HepG2 (cell line): ENCODE data around the gene MIDN. TPM values are rescaled to one million over a fixed set of nuclear protein-coding genes. Genes with fewer than 3 reads are reported as not detected.
A peak's percentile ranks its signal among the peaks of the same experiment; 100 is the strongest.

Experiments
- DNMT3B ChIP-seq: conservative IDR thresholded peaks from 2 replicates; pipeline ENCODE4 v1.6.1; 2016; ENCODE audit warnings: missing biosample characterization, control low read depth
- ELF1 ChIP-seq: sonication (generic); formaldehyde crosslinking; IDR thresholded peaks from 2 replicates; pipeline ENCODE4 v1.4.0; 2020; ENCODE audit warnings: missing genetic modification reagents
- HNF4G ChIP-seq, 2 experiments: sonication (generic) in 1 of 2; formaldehyde crosslinking in 1 of 2; IDR thresholded peaks; 2 replicates each; pipeline versions ENCODE4 v1.4.0 to v1.6.1; 2011 to 2020; ENCODE audit warnings: borderline replicate concordance in 2 of 2, low read depth in 2 of 2, mild to moderate bottlenecking in 2 of 2, low read length in 1 of 2, missing genetic modification reagents in 1 of 2, moderate library complexity in 1 of 2
- IRF2 ChIP-seq: IDR thresholded peaks from 2 replicates; pipeline ENCODE4 v1.6.1; 2018; ENCODE audit warnings: missing genetic modification reagents, missing compliant biosample characterization
- KAT8 ChIP-seq: IDR thresholded peaks from 2 replicates; pipeline ENCODE4 v1.6.1; 2016; ENCODE audit warnings: missing genetic modification reagents, missing compliant biosample characterization
- KDM6A ChIP-seq: IDR thresholded peaks from 2 replicates; pipeline ENCODE4 v1.6.1; 2016; ENCODE audit warnings: low read depth
- KLF11 ChIP-seq: IDR thresholded peaks from 2 replicates; pipeline ENCODE4 v1.6.1; 2016; ENCODE audit warnings: missing compliant biosample characterization
- NR2C2 ChIP-seq: sonication (generic); formaldehyde crosslinking; IDR thresholded peaks from 2 replicates; pipeline ENCODE4 v1.4.0; 2020; ENCODE audit warnings: missing genetic modification reagents, mild to moderate bottlenecking, moderate library complexity, borderline replicate concordance
- PHF5A ChIP-seq: IDR thresholded peaks from one replicate; pipeline ENCODE4 v1.6.1; 2018; ENCODE audit warnings: low read depth, missing genetic modification reagents; ENCODE audit not compliant: unreplicated experiment
- POLR2A ChIP-seq, 2 experiments: IDR thresholded peaks; 2 replicates each; pipeline ENCODE4 v1.6.1; 2011; ENCODE audit warnings: low read depth in 2 of 2, low read length in 2 of 2, mild to moderate bottlenecking in 1 of 2, moderate library complexity in 1 of 2; ENCODE audit not compliant: insufficient read depth in 1 of 2
- RFX1 ChIP-seq: fragments of 450-650 bp; IDR thresholded peaks from 2 replicates; pipeline ENCODE4 v1.6.1; 2017
- TAF15 ChIP-seq: fragments of 200-400 bp; formaldehyde crosslinking; IDR thresholded peaks from one replicate; pipeline ENCODE4 v1.6.1; 2018; ENCODE audit warnings: mild to moderate bottlenecking, low read depth, low read length; ENCODE audit not compliant: poor library complexity, severe bottlenecking
- TOPORS ChIP-seq: sonication (generic); formaldehyde crosslinking; IDR thresholded peaks from 2 replicates; pipeline ENCODE4 v1.8.0; 2023; ENCODE audit warnings: mild to moderate bottlenecking, missing genetic modification reagents
- ZBTB3 ChIP-seq: sonication (generic); formaldehyde crosslinking; IDR thresholded peaks from 2 replicates; pipeline ENCODE4 v1.4.0; 2020; ENCODE audit warnings: low read depth, mild to moderate bottlenecking, moderate library complexity, missing genetic modification reagents, borderline replicate concordance
- ZNF256 ChIP-seq: sonication (generic); formaldehyde crosslinking; conservative IDR thresholded peaks from 2 replicates; pipeline ENCODE4 v1.4.0; 2020; ENCODE audit warnings: missing genetic modification reagents
- ZNF761 ChIP-seq: sonication (generic); formaldehyde crosslinking; conservative IDR thresholded peaks from 2 replicates; pipeline ENCODE4 v1.4.0; 2020; ENCODE audit warnings: mild to moderate bottlenecking, missing genetic modification reagents
- ZNF768 ChIP-seq: sonication (generic); formaldehyde crosslinking; IDR thresholded peaks from 2 replicates; pipeline ENCODE4 v1.4.0; 2020; ENCODE audit warnings: missing genetic modification reagents
- ZNF777 ChIP-seq: sonication (generic); formaldehyde crosslinking; IDR thresholded peaks from 2 replicates; pipeline ENCODE4 v1.4.0; 2020; ENCODE audit warnings: missing genetic modification reagents
- ZNF883 ChIP-seq: sonication (generic); formaldehyde crosslinking; IDR thresholded peaks from 2 replicates; pipeline ENCODE4 v1.5.1; 2020; ENCODE audit warnings: mild to moderate bottlenecking, missing genetic modification reagents; ENCODE audit errors: not compliant biosample characterization
- polyA plus RNA-seq, 8 experiments: library from polyadenylated mRNA; depleted of rRNA in 3 of 8; stranded (reverse) in 7 of 8; unstranded in 1 of 8; fragments of >200 nt; fragmentation: Illumina TruSeq in 4 of 8; extraction: Trizol in 4 of 8; gene quantifications; 2 replicates each; pipeline versions ENCODE4 v1.2.1 to v1.2.3, GENCODE V29; 2011 to 2016; ENCODE audit warnings: low read depth in 4 of 8, missing spikeins in 1 of 8, mixed read lengths in 1 of 8; ENCODE audit not compliant: insufficient read depth in 1 of 8
- total RNA-seq, 5 experiments: library from RNA; depleted of rRNA; stranded (reverse); fragments of >200 nt; fragmentation: Illumina TruSeq; extraction: Trizol; gene quantifications; 2 replicates each; pipeline ENCODE4 v1.2.3, GENCODE V29; 2016; ENCODE audit warnings: low read depth in 1 of 5
- TF ChIP-seq, protein P1 (sequence below): sonication (generic); formaldehyde crosslinking; IDR thresholded peaks from 2 replicates; pipeline ENCODE4 v1.4.0; 2020; ENCODE audit warnings: mild to moderate bottlenecking, missing genetic modification reagents
- TF ChIP-seq, protein P2 (sequence below): sonication (generic); formaldehyde crosslinking; conservative IDR thresholded peaks from 2 replicates; pipeline ENCODE4 v1.8.1; 2023; ENCODE audit warnings: missing genetic modification reagents
- TF ChIP-seq, protein P3 (sequence below): sonication (generic); formaldehyde crosslinking; IDR thresholded peaks from 2 replicates; pipeline ENCODE4 v1.4.0; 2020; ENCODE audit warnings: missing genetic modification reagents
- TF ChIP-seq, protein P4 (sequence below): IDR thresholded peaks from 2 replicates; pipeline ENCODE4 v1.6.1; 2016; ENCODE audit warnings: missing compliant biosample characterization, missing genetic modification reagents, borderline replicate concordance
- TF ChIP-seq, protein P5 (sequence below): sonication (generic); formaldehyde crosslinking; IDR thresholded peaks from 2 replicates; pipeline ENCODE4 v1.4.0; 2020; ENCODE audit warnings: missing genetic modification reagents, borderline replicate concordance

The MIDN gene
- total and polyA plus RNA-seq, 2 of the 13 experiments (the other 11 are each of a cell fraction or from before 2014, with no cell fraction given), result 8.4 to 18.0 TPM

DNA sequence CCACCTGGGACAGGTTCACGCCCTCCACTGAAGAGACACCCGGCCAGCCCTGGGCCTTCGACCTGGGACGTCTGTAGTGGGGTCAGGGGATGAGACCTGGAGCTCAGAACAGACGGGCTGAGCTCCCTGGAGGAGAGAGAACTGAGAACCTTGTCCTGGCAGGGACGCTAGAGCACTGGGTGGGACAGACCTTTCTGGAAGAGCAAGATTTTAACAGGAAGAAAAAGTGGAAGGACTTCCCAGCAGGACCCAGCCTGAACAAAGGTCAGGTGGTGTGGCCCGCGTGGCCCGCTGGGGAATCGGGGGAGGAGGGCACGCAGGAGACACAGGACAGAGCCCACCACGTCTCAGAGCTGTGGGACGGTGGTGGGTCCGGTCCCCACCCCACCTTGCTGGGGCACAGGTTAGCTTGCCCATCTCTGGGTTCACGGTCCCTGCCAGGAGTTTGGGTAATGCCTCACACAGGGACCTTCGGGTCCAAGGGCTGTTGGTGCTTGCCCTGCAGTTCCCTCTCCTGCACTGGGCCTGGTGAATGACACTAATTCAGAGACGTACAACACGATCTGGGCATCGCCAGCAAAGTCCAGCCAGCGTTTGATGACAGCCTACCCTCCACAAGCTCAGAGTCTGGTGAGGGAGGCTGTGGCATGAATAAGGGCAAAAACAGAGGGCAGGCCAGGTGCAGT, 36.1 kb downstream of the MIDN start (continued):
- TF ChIP-seq TOPORS (CRISPR knock-in tag), result no peak
- TF ChIP-seq TAF15, result no peak
- TF ChIP-seq RFX1, result no peak
- TF ChIP-seq ELF1 (CRISPR knock-in tag), result peak; percentile 27; the same call in 1 of the 2 replicates
- TF ChIP-seq, protein P1, sequence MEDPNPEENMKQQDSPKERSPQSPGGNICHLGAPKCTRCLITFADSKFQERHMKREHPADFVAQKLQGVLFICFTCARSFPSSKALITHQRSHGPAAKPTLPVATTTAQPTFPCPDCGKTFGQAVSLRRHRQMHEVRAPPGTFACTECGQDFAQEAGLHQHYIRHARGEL (CRISPR knock-in tag), result no peak
- TF ChIP-seq, protein P2, sequence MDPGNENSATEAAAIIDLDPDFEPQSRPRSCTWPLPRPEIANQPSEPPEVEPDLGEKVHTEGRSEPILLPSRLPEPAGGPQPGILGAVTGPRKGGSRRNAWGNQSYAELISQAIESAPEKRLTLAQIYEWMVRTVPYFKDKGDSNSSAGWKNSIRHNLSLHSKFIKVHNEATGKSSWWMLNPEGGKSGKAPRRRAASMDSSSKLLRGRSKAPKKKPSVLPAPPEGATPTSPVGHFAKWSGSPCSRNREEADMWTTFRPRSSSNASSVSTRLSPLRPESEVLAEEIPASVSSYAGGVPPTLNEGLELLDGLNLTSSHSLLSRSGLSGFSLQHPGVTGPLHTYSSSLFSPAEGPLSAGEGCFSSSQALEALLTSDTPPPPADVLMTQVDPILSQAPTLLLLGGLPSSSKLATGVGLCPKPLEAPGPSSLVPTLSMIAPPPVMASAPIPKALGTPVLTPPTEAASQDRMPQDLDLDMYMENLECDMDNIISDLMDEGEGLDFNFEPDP (CRISPR knock-in tag), result no peak
- TF ChIP-seq ZNF777, result peak; percentile 68; the same call in 1 of the 2 replicates
- TF ChIP-seq POLR2A (IDR thresholded peaks at IDR 0.05; ENCODE audit: insufficient read depth in 1 of 2, low read depth in 2 of 2, low read length in 2 of 2), result peak; percentile 25 to 70; a peak in 3 of 4 replicates
- TF ChIP-seq, protein P3, sequence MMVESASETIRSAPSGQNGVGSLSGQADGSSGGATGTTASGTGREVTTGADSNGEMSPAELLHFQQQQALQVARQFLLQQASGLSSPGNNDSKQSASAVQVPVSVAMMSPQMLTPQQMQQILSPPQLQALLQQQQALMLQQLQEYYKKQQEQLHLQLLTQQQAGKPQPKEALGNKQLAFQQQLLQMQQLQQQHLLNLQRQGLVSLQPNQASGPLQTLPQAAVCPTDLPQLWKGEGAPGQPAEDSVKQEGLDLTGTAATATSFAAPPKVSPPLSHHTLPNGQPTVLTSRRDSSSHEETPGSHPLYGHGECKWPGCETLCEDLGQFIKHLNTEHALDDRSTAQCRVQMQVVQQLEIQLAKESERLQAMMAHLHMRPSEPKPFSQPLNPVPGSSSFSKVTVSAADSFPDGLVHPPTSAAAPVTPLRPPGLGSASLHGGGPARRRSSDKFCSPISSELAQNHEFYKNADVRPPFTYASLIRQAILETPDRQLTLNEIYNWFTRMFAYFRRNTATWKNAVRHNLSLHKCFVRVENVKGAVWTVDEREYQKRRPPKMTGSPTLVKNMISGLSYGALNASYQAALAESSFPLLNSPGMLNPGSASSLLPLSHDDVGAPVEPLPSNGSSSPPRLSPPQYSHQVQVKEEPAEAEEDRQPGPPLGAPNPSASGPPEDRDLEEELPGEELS (CRISPR knock-in tag), result no peak; the same call in 1 of the 2 replicates
- no peak for TF ChIP-seq KLF11
- TF ChIP-seq, protein P4, sequence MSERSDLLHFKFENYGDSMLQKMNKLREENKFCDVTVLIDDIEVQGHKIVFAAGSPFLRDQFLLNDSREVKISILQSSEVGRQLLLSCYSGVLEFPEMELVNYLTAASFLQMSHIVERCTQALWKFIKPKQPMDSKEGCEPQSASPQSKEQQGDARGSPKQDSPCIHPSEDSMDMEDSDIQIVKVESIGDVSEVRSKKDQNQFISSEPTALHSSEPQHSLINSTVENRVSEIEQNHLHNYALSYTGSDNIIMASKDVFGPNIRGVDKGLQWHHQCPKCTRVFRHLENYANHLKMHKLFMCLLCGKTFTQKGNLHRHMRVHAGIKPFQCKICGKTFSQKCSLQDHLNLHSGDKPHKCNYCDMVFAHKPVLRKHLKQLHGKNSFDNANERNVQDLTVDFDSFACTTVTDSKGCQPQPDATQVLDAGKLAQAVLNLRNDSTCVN, result peak; percentile 80; the same call in 1 of the 2 replicates
- no peak for TF ChIP-seq KDM6A (CRISPR knock-in tag)
- TF ChIP-seq HNF4G (IDR thresholded peaks at IDR 0.05; ENCODE audit: borderline replicate concordance, low read depth, low read length), result 0 out of 2 replicates have a peak, but pooled peaks have one; percentile 35
- peak; percentile 64; the same call in 1 of the 2 replicates for TF ChIP-seq HNF4G (CRISPR knock-in tag; IDR thresholded peaks at IDR 0.05; ENCODE audit: borderline replicate concordance, low read depth)
- TF ChIP-seq IRF2 (CRISPR knock-in tag), result peak; percentile 26; the same call in 1 of the 2 replicates
- TF ChIP-seq NR2C2, result peak; percentile 46
- TF ChIP-seq PHF5A, result no peak
- no peak for TF ChIP-seq ZNF256
- 0 out of 2 replicates have a peak, but pooled peaks have one; percentile 61 for TF ChIP-seq ZNF761 (CRISPR knock-in tag)
- TF ChIP-seq DNMT3B (CRISPR knock-in tag), result no peak
- TF ChIP-seq ZNF883 (CRISPR knock-in tag), result no peak
- TF ChIP-seq KAT8, result peak; percentile 33; the same call in 1 of the 2 replicates
- peak; percentile 84 for TF ChIP-seq ZNF768 (CRISPR knock-in tag)
- no peak for TF ChIP-seq ZBTB3 (CRISPR knock-in tag)
- TF ChIP-seq, protein P5, sequence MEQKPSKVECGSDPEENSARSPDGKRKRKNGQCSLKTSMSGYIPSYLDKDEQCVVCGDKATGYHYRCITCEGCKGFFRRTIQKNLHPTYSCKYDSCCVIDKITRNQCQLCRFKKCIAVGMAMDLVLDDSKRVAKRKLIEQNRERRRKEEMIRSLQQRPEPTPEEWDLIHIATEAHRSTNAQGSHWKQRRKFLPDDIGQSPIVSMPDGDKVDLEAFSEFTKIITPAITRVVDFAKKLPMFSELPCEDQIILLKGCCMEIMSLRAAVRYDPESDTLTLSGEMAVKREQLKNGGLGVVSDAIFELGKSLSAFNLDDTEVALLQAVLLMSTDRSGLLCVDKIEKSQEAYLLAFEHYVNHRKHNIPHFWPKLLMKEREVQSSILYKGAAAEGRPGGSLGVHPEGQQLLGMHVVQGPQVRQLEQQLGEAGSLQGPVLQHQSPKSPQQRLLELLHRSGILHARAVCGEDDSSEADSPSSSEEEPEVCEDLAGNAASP (CRISPR knock-in tag), result peak; percentile 30; the same call in 1 of the 2 replicates
